ENCODE results near the gene SARNP.
"Not testable (repeated sequence)": the region's sequence is repeated elsewhere in the genome, so short reads cannot be mapped to it uniquely, and the experiment has no call there.

The SARNP gene

GRCh38 chr12:55839345-55840140 lies 22.0 kb upstream of the SARNP start:
- DNase-seq (ENCODE audit: low read depth), result no peak
- TF ChIP-seq CTCF (IDR thresholded peaks at IDR 0.05; ENCODE audit: insufficient read depth, low read depth, low read length, missing control alignments), result no peak
- no peak overlapping the region for H3K4me3 ChIP-seq (ENCODE audit: low read length)

GRCh38 chr12:55838361-55838760 lies 20.8 kb upstream of the SARNP start:
- no peak overlapping the region for H3K4me3 ChIP-seq (ENCODE audit: low read length)
- no peak for TF ChIP-seq CTCF (IDR thresholded peaks at IDR 0.05; ENCODE audit: insufficient read depth, low read depth, low read length, missing control alignments)
- no peak for DNase-seq (ENCODE audit: low read depth)

GRCh38 chr12:55834400-55834799 lies 16.9 kb upstream of the SARNP start:
- H3K4me3 ChIP-seq (ENCODE audit: low read length); DNase-seq (ENCODE audit: low read depth): not testable (repeated sequence)

GRCh38 chr12:55833056-55833455 lies 15.5 kb upstream of the SARNP start:
- DNase-seq (ENCODE audit: low read depth), result no peak
- H3K4me3 ChIP-seq (ENCODE audit: low read length), result no peak overlapping the region
- no peak for TF ChIP-seq CTCF (IDR thresholded peaks at IDR 0.05; ENCODE audit: insufficient read depth, low read depth, low read length, missing control alignments)

- TF ChIP-seq CTCF (IDR thresholded peaks at IDR 0.05; ENCODE audit: insufficient read depth, low read depth, low read length, missing control alignments), result no peak
- no peak for DNase-seq (ENCODE audit: low read depth)
- peak overlapping the region; percentile 63 for H3K4me3 ChIP-seq (ENCODE audit: low read length)
Observed at GRCh38 chr12:55831447-55831815, 13.9 kb upstream of the SARNP start.

- DNase-seq (ENCODE audit: low read depth), result peak; percentile 48
- peak overlapping the region; percentile 63 for H3K4me3 ChIP-seq (ENCODE audit: low read length)
- no peak for TF ChIP-seq CTCF (IDR thresholded peaks at IDR 0.05; ENCODE audit: insufficient read depth, low read depth, low read length, missing control alignments)
Observed at GRCh38 chr12:55830601-55831446, 13.3 kb upstream of the SARNP start.

- TF ChIP-seq CTCF (IDR thresholded peaks at IDR 0.05; ENCODE audit: insufficient read depth, low read depth, low read length, missing control alignments), result no peak
- DNase-seq (ENCODE audit: low read depth), result peak; percentile 27
- peak overlapping the region; percentile 63 for H3K4me3 ChIP-seq (ENCODE audit: low read length)
Observed at GRCh38 chr12:55829967-55830600, 12.6 kb upstream of the SARNP start.
